Parietal lobe (tissue), 2 donors: ENCODE results near the gene PLK4. TPM values are rescaled to one million over a fixed set of nuclear protein-coding genes. Genes with fewer than 3 reads are reported as not detected.

Experiments
- small RNA-seq: library from RNA; depleted of rRNA; stranded (forward); fragments of <200 nt; gene quantifications from one replicate; pipeline ENCODE3, GENCODE V24; 2014; ENCODE audit warnings: low replicate concordance
- total RNA-seq: library from RNA; depleted of rRNA; stranded (reverse); fragments of >200 nt; gene quantifications from one replicate; pipeline ENCODE4 v1.2.3, GENCODE V29; 2014

The PLK4 gene
- 15.3 TPM for total RNA-seq

DNA sequence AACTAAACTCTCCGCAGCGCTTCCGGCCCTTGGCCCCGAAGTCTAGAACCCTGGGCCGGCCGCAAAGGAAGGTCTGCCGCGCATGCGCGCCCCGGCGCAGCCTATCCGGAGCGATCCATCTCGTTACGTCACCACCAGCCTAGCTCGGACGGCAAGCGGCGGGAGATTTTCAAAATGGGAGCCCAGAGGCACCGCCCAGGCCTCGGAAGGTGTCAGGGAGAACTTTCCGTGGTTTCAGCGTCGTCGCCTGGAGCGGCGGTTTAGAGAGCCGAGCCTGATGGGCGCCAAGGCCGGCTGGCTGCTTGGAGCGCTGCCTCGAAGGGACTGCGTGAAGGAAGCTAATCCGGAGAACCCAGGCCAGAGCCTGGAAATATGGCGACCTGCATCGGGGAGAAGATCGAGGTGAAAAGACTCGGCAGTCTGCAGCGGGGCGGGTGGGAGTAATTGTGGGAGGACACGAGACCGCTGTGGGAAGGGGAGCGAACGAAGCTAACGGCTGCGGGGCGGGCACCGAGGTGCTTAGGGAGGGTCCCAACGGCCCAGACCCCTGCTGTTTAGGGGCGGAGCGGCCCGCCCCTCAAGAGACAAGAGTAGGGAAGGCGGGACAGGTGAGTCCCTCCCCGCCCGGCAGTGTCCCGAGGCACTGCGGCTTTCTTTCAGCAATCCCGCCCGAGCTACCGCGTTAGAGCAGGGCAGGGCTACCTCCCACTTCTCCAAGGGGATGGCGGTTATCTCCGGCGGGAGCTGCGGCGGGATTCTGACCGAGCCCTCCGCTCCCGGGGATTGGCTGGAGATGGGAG lies at the start of gene PLK4:
Gene PLK4, plus strand, starts transcription at position 131 of the 800 bp plus-strand sequence. Its CDS starts 242 bp downstream, at position 373.

Small RNAs within 50 kb of the gene (small RNA-seq; reads per million reads assigned to genes)
- not detected for gene RNU6-583P

Other genes starting within 250 kb of the PLK4 start
- 53.5 TPM for gene INTU, start 247.9 kb upstream of the PLK4 start, total RNA-seq
- gene SLC25A31, start 150.5 kb upstream of the PLK4 start, total RNA-seq, result not detected
- 15.7 TPM for gene HSPA4L, start 98.6 kb upstream of the PLK4 start, total RNA-seq
- 80.1 TPM for gene MFSD8, start 84.3 kb downstream of the PLK4 start, total RNA-seq
- gene ABHD18, start 84.5 kb downstream of the PLK4 start, total RNA-seq, result 18.8 TPM
- gene LARP1B, start 180.4 kb downstream of the PLK4 start, total RNA-seq, result 72.0 TPM